Ishikawa (cell line): Measurements from ENCODE around the gene MAPK11.

Experiments
- CEBPB ChIP-seq: IDR thresholded peaks from 2 replicates; pipeline ENCODE4 v1.6.1; 2012
- CREB1 ChIP-seq: IDR thresholded peaks from 2 replicates; pipeline ENCODE4 v1.6.1; 2012; ENCODE audit warnings: low read depth
- EGR1 ChIP-seq: IDR thresholded peaks from 2 replicates; pipeline ENCODE4 v1.6.1; 2012
- EP300 ChIP-seq: IDR thresholded peaks from 2 replicates; pipeline ENCODE4 v1.6.1; 2012; ENCODE audit warnings: borderline replicate concordance
- FOXM1 ChIP-seq: IDR thresholded peaks from 2 replicates; pipeline ENCODE4 v1.6.1; 2012; ENCODE audit warnings: low read depth, borderline replicate concordance
- NFIC ChIP-seq: IDR thresholded peaks from 2 replicates; pipeline ENCODE4 v1.6.1; 2012
- RAD21 ChIP-seq: IDR thresholded peaks from 2 replicates; pipeline ENCODE4 v1.6.1; 2012; ENCODE audit warnings: low read depth
- REST ChIP-seq: IDR thresholded peaks from 2 replicates; pipeline ENCODE4 v1.6.1; 2012; ENCODE audit warnings: low read depth, mild to moderate bottlenecking
- TAF1 ChIP-seq: IDR thresholded peaks from 2 replicates; pipeline ENCODE4 v1.6.1; 2012; ENCODE audit warnings: low read depth, mild to moderate bottlenecking
- TCF12 ChIP-seq: IDR thresholded peaks from 2 replicates; pipeline ENCODE4 v1.6.1; 2012; ENCODE audit warnings: low read depth
- TEAD4 ChIP-seq: IDR thresholded peaks from 2 replicates; pipeline ENCODE4 v1.6.1; 2012
- USF1 ChIP-seq: IDR thresholded peaks from 2 replicates; pipeline ENCODE4 v1.6.1; 2012
- YY1 ChIP-seq: IDR thresholded peaks from 2 replicates; pipeline ENCODE4 v1.6.1; 2012; ENCODE audit warnings: low read depth
- ZBTB7A ChIP-seq: IDR thresholded peaks from 2 replicates; pipeline ENCODE4 v1.6.1; 2012; ENCODE audit warnings: low read depth
- TF ChIP-seq, protein P1 (sequence below): IDR thresholded peaks from 2 replicates; pipeline ENCODE4 v1.6.1; 2012

MAPK11 gene

GRCh38 chr22:50258361-50259292 lies 11.6 kb downstream of the MAPK11 start:
- TF ChIP-seq FOXM1 (no peak), NFIC (no peak), ZBTB7A (no peak), RAD21 (no peak), EGR1 (no peak), EP300 (no peak), REST (no peak)

DNA sequence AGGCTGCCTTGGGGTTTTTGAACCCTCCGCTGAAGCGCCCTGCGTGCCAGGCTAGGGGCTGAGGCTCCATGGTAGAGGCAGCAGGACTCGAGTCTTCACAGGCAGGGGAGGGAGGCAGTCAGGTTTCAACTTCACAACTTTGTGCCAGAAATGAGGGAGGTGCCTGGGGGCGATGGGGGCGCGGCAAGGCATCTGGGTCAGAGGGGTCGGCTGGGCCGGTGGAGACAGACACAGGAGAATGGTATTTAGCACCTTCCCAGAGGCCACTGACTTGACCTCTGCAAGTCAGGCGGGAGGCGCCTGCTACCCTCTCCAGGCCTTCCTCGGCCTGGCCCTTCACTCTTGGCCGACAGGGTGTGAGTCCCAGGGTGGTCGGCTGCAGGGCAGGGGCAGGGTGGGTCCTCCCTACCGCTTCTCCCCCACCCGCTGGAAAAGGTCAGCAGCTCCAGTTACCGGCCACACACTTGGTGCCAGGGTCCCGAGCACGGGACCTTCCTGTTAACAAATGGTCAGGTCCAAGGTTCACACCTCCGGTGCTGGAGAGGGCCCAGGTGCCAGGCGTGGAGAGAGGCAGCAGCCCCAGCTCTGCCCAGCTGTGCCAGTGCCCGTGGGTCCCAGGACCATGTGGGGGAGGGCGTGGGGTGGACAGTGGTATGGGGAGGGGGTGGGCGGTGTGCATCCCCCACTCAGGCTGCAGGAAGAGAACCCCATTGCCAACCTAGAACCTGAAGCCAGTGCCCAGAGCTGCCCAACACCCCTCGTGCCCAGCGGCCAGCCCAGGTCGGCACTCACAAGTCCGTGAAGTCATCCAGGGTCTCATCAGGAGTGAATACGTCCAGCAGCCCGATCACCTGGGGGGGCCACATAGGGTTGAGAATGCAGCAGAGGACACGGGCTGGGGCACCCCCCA lies 12.5 kb downstream of the MAPK11 start:
- TF ChIP-seq CREB1: no peak
- no peak for TF ChIP-seq NFIC
- TF ChIP-seq TCF12: no peak
- TF ChIP-seq ZBTB7A: no peak
- no peak for TF ChIP-seq CEBPB
- TF ChIP-seq TAF1: no peak
- no peak for TF ChIP-seq FOXM1
- TF ChIP-seq, protein P1, sequence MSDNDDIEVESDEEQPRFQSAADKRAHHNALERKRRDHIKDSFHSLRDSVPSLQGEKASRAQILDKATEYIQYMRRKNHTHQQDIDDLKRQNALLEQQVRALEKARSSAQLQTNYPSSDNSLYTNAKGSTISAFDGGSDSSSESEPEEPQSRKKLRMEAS: no peak
- TF ChIP-seq USF1: no peak
- TF ChIP-seq YY1: no peak
- no peak for TF ChIP-seq RAD21
- no peak for TF ChIP-seq TEAD4
- TF ChIP-seq EGR1: no peak
- no peak for TF ChIP-seq EP300
- TF ChIP-seq REST: no peak

DNA sequence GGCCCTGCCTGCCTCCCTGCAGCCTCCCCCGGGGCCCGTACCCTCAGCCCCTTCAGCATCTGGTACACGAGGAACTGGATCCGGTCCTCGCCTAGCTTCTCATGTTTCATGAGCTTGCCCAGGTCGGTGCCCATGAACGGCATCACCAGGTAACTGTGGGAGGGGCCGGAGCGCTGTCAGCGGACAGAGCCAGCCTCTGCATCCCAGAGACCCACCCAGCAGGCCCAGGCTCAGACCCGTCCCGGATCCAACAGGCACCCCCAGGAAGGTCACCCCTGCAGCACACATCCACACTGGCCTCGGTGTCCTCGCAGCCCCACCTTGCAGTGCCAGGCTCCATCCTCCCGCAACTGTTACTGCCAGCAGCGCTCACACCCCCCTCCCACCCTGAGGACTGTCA lies 13.1 kb downstream of the MAPK11 start:
- TF ChIP-seq ZBTB7A: no peak
- no peak for TF ChIP-seq NFIC
- TF ChIP-seq, protein P1: no peak
- no peak for TF ChIP-seq CREB1
- no peak for TF ChIP-seq CEBPB
- TF ChIP-seq TAF1: no peak

GRCh38 chr22:50256258-50256862 lies 13.8 kb downstream of the MAPK11 start:
- TF ChIP-seq TAF1: no peak
- no peak for TF ChIP-seq NFIC

DNA sequence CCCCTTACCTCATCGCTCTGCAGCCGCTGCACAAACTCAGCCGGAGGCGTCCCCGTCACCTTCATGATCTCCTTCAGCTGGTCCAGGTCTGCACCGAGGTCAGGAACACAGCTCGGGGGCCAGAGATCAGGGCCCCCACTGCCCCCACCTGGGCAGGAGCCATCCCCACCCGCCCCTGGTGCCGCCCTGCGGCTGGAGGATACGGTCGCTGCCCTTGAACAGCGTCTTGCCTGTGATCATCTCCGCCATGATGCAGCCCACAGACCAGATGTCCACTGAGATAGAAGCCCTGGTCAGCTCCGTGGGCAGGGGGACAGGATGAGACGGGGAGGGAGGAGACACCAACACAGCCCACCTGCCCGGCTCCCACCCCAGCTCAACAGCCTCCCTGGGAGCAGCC lies 14.6 kb downstream of the MAPK11 start:
- no peak for TF ChIP-seq RAD21
- TF ChIP-seq, protein P1: no peak
- no peak for TF ChIP-seq CREB1
- TF ChIP-seq NFIC: no peak
- no peak for TF ChIP-seq REST
- TF ChIP-seq ZBTB7A: no peak
- no peak for TF ChIP-seq TAF1
- no peak for TF ChIP-seq YY1
- TF ChIP-seq TCF12: no peak
- TF ChIP-seq USF1: no peak
- TF ChIP-seq FOXM1: no peak
- TF ChIP-seq EGR1: no peak
- no peak for TF ChIP-seq TEAD4
- TF ChIP-seq EP300: no peak
- TF ChIP-seq CEBPB: no peak
